Measurements from ENCODE around the gene CMBL. TPM values are rescaled to one million over a fixed set of nuclear protein-coding genes. Genes with fewer than 3 reads are reported as not detected.
A peak's percentile ranks its signal among the peaks of the same experiment; 100 is the strongest.

CMBL gene
- total and polyA plus RNA-seq, 2 of the 13 experiments (the other 11 are each of a cell fraction or from before 2014, with no cell fraction given) = 11.5 to 17.0 TPM

- TF ChIP-seq ZNF318 (CRISPR knock-in tag; IDR thresholded peaks at IDR 0.05) (no peak), SIX4 (CRISPR knock-in tag; IDR thresholded peaks at IDR 0.05) (no peak), ZNF276 (CRISPR knock-in tag; IDR thresholded peaks at IDR 0.05; ENCODE audit: low read depth) (no peak), ETV6 (CRISPR knock-in tag; conservative IDR thresholded peaks at IDR 0.05) (no peak; the same call in 1 of the 2 replicates), ZNF768 (CRISPR knock-in tag; IDR thresholded peaks at IDR 0.05) (peak; percentile 80; the same call in 1 of the 2 replicates), ZSCAN20 (CRISPR knock-in tag; IDR thresholded peaks at IDR 0.05; ENCODE audit: borderline replicate concordance) (no peak), SETDB1 (CRISPR knock-in tag; IDR thresholded peaks at IDR 0.05; ENCODE audit: borderline replicate concordance) (no peak), ZNF234 (CRISPR knock-in tag; conservative IDR thresholded peaks at IDR 0.05) (no peak), FOXK2 (IDR thresholded peaks at IDR 0.05) (no peak), ZNF572 (CRISPR knock-in tag; IDR thresholded peaks at IDR 0.05) (no peak), TRIM22 (IDR thresholded peaks at IDR 0.05) (no peak), MNT (IDR thresholded peaks at IDR 0.05) (no peak), HMGXB4 (CRISPR knock-in tag; IDR thresholded peaks at IDR 0.05; ENCODE audit: borderline replicate concordance in 1 of 2, low read depth in 1 of 2) (peak; percentile 55 to 85; a peak in 3 of 4 replicates)
Measured at GRCh38 chr5:10307206-10308148, at the start of gene CMBL (continued).

All from HepG2 (cell line).